Ovary (tissue), 3 donors: ENCODE results near the gene NCS1.

Experiments
- CTCF ChIP-seq, 3 donors: fragments of 450-650 bp in 2 of 3; fragments of 200-600 bp in 1 of 3; IDR thresholded peaks; one replicate each; pipeline versions ENCODE4 v1.5.1 to v1.8.0; 2016 to 2022; ENCODE audit warnings: antibody characterized with exemption in 3 of 3, mild to moderate bottlenecking in 1 of 3
- POLR2A ChIP-seq: fragments of 450-650 bp; IDR thresholded peaks from one replicate; pipeline ENCODE4 v1.6.1; 2017; ENCODE audit warnings: antibody characterized with exemption, mild to moderate bottlenecking, moderate library complexity
- donor health status: DM: no; HTN: no; CAD: no.

- TF ChIP-seq CTCF (IDR thresholded peaks at IDR 0.05) (no peak), POLR2A (no peak)
Observed at GRCh38 chr9:130126721-130127433, 45.3 kb upstream of the NCS1 start.
